IMR-90 (cell line): ENCODE measurements around the gene SNRPB. TPM values are rescaled to one million over a fixed set of nuclear protein-coding genes. Genes with fewer than 3 reads are reported as not detected.

Experiments
- ATAC-seq: fragments of 200-7000 bp; cut with Tn5 transposase; 2 replicates; pipeline ENCODE4 v1.9.1; 2020; ENCODE audit warnings: low read depth, mild to moderate bottlenecking, moderate library complexity
- BruUV-seq: library from RNA; stranded (reverse); fragments of 400-500 nt; replicated peaks from 2 replicates; lab custom pipeline; 2021; lab: Mats Ljungman, UMichigan
- CTCF ChIA-PET: fragments of 300-600 bp; formaldehyde crosslinking; extraction: SDS; loops from one replicate; lab custom pipeline; 2021; ENCODE audit warnings: antibody characterized with exemption; lab: Yijun Ruan, JAX
- POLR2A ChIA-PET: fragments of 300-600 bp; sonication (Branson Sonifier 250); formaldehyde crosslinking; loops from one replicate; lab custom pipeline; 2022; ENCODE audit warnings: antibody characterized with exemption; ENCODE audit not compliant: unreplicated experiment; lab: Charles Lee
- DNase-seq: peaks from one replicate; pipeline ENCODE4 v3.0.0; 2013
- H2AFZ ChIP-seq: replicated peaks from 2 replicates; pipeline ENCODE3; 2013; ENCODE audit warnings: low read length, mild to moderate bottlenecking; ENCODE audit not compliant: poor library complexity
- H2AK5ac ChIP-seq: 2 replicates; pipeline ENCODE4 v1.6.1; 2013; ENCODE audit warnings: low read depth, low read length, inconsistent platforms
- H2AK9ac ChIP-seq: replicated peaks from 2 replicates; pipeline ENCODE3; 2013; ENCODE audit warnings: mild to moderate bottlenecking, low read depth, low read length, moderate library complexity; ENCODE audit not compliant: poor library complexity
- H2BK120ac ChIP-seq: 2 replicates; pipeline ENCODE4 v1.6.1; 2013; ENCODE audit warnings: low read depth, low read length, inconsistent platforms
- H2BK15ac ChIP-seq: 3 replicates; pipeline ENCODE4 v1.6.1; 2013; ENCODE audit warnings: low read depth, low read length, inconsistent platforms
- H2BK20ac ChIP-seq: 2 replicates; pipeline ENCODE4 v1.6.1; 2013; ENCODE audit warnings: low read depth, mild to moderate bottlenecking, inconsistent platforms, low read length, moderate library complexity
- H2BK5ac ChIP-seq: 2 replicates; pipeline ENCODE4 v1.6.1; 2013; ENCODE audit warnings: mild to moderate bottlenecking, low read depth, low read length, inconsistent platforms; ENCODE audit not compliant: poor library complexity, severe bottlenecking
- H3K14ac ChIP-seq: replicated peaks from 2 replicates; pipeline ENCODE4 v1.6.1; 2013; ENCODE audit warnings: low read depth, low read length, inconsistent platforms
- H3K18ac ChIP-seq: 2 replicates; pipeline ENCODE4 v1.6.1; 2013; ENCODE audit warnings: low read depth, low read length, control low read depth
- H3K23ac ChIP-seq: 2 replicates; pipeline ENCODE4 v1.6.1; 2013; ENCODE audit warnings: low read depth, low read length, inconsistent platforms
- H3K27ac ChIP-seq: 2 replicates; pipeline ENCODE4 v1.5.1; 2013; ENCODE audit warnings: mild to moderate bottlenecking, control low read depth, low read length; ENCODE audit not compliant: insufficient read depth
- H3K27me3 ChIP-seq: 2 replicates; pipeline ENCODE4 v1.6.1; 2013; ENCODE audit warnings: low read length; ENCODE audit not compliant: control insufficient read depth, insufficient read depth
- H3K36me3 ChIP-seq: 2 replicates; pipeline ENCODE4 v1.6.1; 2013; ENCODE audit warnings: low read length, mixed read lengths; ENCODE audit not compliant: control insufficient read depth, insufficient read depth
- H3K4ac ChIP-seq: 2 replicates; pipeline ENCODE4 v1.6.1; 2013; ENCODE audit warnings: low read depth, low read length, inconsistent platforms
- H3K4me1 ChIP-seq: 2 replicates; pipeline ENCODE4 v1.6.1; 2013; ENCODE audit warnings: low read length, mixed read lengths; ENCODE audit not compliant: control insufficient read depth, insufficient read depth
- H3K4me2 ChIP-seq: 2 replicates; pipeline ENCODE4 v1.6.1; 2013; ENCODE audit warnings: low read depth, mild to moderate bottlenecking, control low read depth, low read length, moderate library complexity
- H3K4me3 ChIP-seq: 2 replicates; pipeline ENCODE4 v1.5.1; 2013; ENCODE audit warnings: low read depth, mild to moderate bottlenecking, control low read depth, low read length, moderate library complexity; ENCODE audit not compliant: insufficient read depth
- H3K56ac ChIP-seq: 2 replicates; pipeline ENCODE4 v1.6.1; 2013; ENCODE audit warnings: low read length, inconsistent platforms; ENCODE audit not compliant: insufficient read depth; ENCODE audit errors: extremely low read depth
- H3K79me1 ChIP-seq, 2 experiments: 2 replicates each; pipeline ENCODE4 v1.6.1; 2013; ENCODE audit warnings: low read length in 2 of 2, inconsistent platforms in 1 of 2, low read depth in 1 of 2
- H3K9ac ChIP-seq: 2 replicates; pipeline ENCODE4 v1.6.1; 2013; ENCODE audit warnings: low read depth, low read length, control low read depth
- H3K9me1 ChIP-seq: 2 replicates; pipeline ENCODE4 v1.6.1; 2013; ENCODE audit warnings: low read length, inconsistent platforms; ENCODE audit not compliant: insufficient read depth
- H3K9me3 ChIP-seq: 2 replicates; pipeline ENCODE4 v1.6.1; 2013; ENCODE audit warnings: low read length; ENCODE audit not compliant: control insufficient read depth, insufficient read depth
- H4K20me1 ChIP-seq: 2 replicates; pipeline ENCODE4 v1.6.1; 2013; ENCODE audit warnings: low read length, inconsistent platforms; ENCODE audit not compliant: insufficient read depth
- H4K5ac ChIP-seq: 2 replicates; pipeline ENCODE4 v1.6.1; 2013; ENCODE audit warnings: mild to moderate bottlenecking, low read depth, low read length, control low read depth
- H4K8ac ChIP-seq, 2 experiments: 2 replicates each; pipeline ENCODE4 v1.6.1; 2013; ENCODE audit warnings: low read depth in 2 of 2, low read length in 2 of 2, control low read depth in 1 of 2, inconsistent platforms in 1 of 2
- H4K91ac ChIP-seq: 2 replicates; pipeline ENCODE4 v1.6.1; 2013; ENCODE audit warnings: low read depth, low read length, inconsistent platforms; ENCODE audit not compliant: insufficient read depth
- CTCF ChIP-seq: conservative IDR thresholded peaks from 2 replicates; pipeline ENCODE4 v1.5.1; 2012; ENCODE audit warnings: mild to moderate bottlenecking, low read depth, low read length, improper control_type of control experiment
- NFE2L2 ChIP-seq: fragments of 150-350 bp; IDR thresholded peaks from 2 replicates; pipeline ENCODE4 v1.6.1; 2016; ENCODE audit warnings: low read depth, mild to moderate bottlenecking, low read length
- USF2 ChIP-seq: fragments of 150-350 bp; IDR thresholded peaks from 2 replicates; pipeline ENCODE4 v1.6.1; 2017; ENCODE audit warnings: mild to moderate bottlenecking, antibody characterized with exemption, low read length, low read depth
- WGBS, 2 experiments: methylation state at CpG; one replicate each; pipeline versions ENCODE4 v1.1.5 to v1.1.7; 2013; ENCODE audit warnings: missing lambda C conversion rate in 2 of 2; ENCODE audit not compliant: insufficient read length in 1 of 2; ENCODE audit errors: extremely low coverage in 2 of 2; 5-methylcytosine and 5-hydroxymethylcytosine counted together
- dilution Hi-C: fragments of 300-500 bp; cut with HindIII; formaldehyde crosslinking; loops from one replicate; pipeline ENCODE4 v1.14.3; 2018; ENCODE audit warnings: low sequenced_read_pairs; ENCODE audit not compliant: unreplicated experiment
- in situ Hi-C: fragments of 300-500 bp; cut with MboI; formaldehyde crosslinking; loops from 3 replicates; pipeline ENCODE4 v1.14.3; 2019; ENCODE audit warnings: low sequenced_read_pairs, inconsistent platforms, mixed read lengths
- intact Hi-C: fragments of 100-400 bp; cut with micrococcal nuclease; formaldehyde crosslinking; loops from 2 replicates; pipeline ENCODE4 v1.10.0; 2022
- polyA plus RNA-seq, 3 experiments: library from polyadenylated mRNA; depleted of rRNA; stranded (reverse); fragments of >200 nt; gene quantifications; 2 replicates each; pipeline ENCODE4 v1.2.3, GENCODE V29; 2012; ENCODE audit warnings: low replicate concordance in 1 of 3
- total RNA-seq: library from RNA; depleted of rRNA; stranded (reverse); fragments of >200 nt; gene quantifications from 2 replicates; pipeline ENCODE4 v1.2.3, GENCODE V29; 2012

Gene SNRPB
- total and polyA plus RNA-seq, 2 of the 4 experiments (the other 2 are of a cell fraction), result 103 to 214 TPM

- no TSS peak for BruUV-seq
- Histone ChIP-seq H3K9me3 (no peaks in the 10 kb centered on the region), H3K9me1 (no peaks in the 10 kb centered on the region; the same call in 1 of the 2 replicates), H4K5ac (no peak overlapping the region), H2BK20ac (no peak overlapping the region), H3K27me3 (no peaks in the 10 kb centered on the region), H3K4ac (no peak overlapping the region), H3K9ac (no peak overlapping the region), H2BK120ac (no peak overlapping the region), H3K14ac (no peak overlapping the region), H3K79me1 (peaks cover 16 to 24% of the 10 kb centered on the region in 2 experiments), H2AFZ (no peak overlapping the region), H3K56ac (no peak overlapping the region), H3K4me3 (no peak overlapping the region), H4K8ac (no peak overlapping the region), H3K4me2 (no peak overlapping the region), H2AK5ac (no peak overlapping the region), H4K20me1 (peaks cover 4% of the 10 kb centered on the region), H3K27ac (no peak overlapping the region), H4K91ac (no peak overlapping the region), H2BK15ac (no peak overlapping the region), H3K18ac (no peak overlapping the region), H3K36me3 (peaks cover 41% of the 10 kb centered on the region), H3K23ac (no peak overlapping the region), H3K4me1 (no peaks in the 10 kb centered on the region), H2BK5ac (no peak overlapping the region), H2AK9ac (no peak overlapping the region)
- dilution Hi-C loops (no loop called here), in situ Hi-C loops (loop anchor here (10.0 to 25.0 kb wide), 3 partner anchors 185 to 698 kb away; no protein-coding TSS in a partner anchor), intact Hi-C loops (loop anchor here (10.0 kb wide), 1 partner anchor 345 kb away; no protein-coding TSS in a partner anchor)
- no peak for TF ChIP-seq NFE2L2
- no peak for TF ChIP-seq CTCF
- no peak for TF ChIP-seq USF2
- ATAC-seq (no peak), DNase-seq (no peak)
- WGBS, 2 experiments, result no CpG with 5 or more reads among the region's 1 CpG
- POLR2A ChIA-PET, result no interaction called here
- CTCF ChIA-PET, result no interaction called here
These were observed 10.4 kb downstream of the SNRPB start for GRCh38 chr20:2459981-2460751.
